GM18907 (cell line): ENCODE data around the gene DPYD.
A peak's percentile ranks its signal among the peaks of the same experiment; 100 is the strongest.

ENCODE experiments used
- ATAC-seq: cut with Tn5 transposase; IDR thresholded peaks from one replicate; pipeline ENCODE4 v1.9.1; 2021; ENCODE audit warnings: mild to moderate bottlenecking, moderate library complexity; ENCODE audit not compliant: unreplicated experiment

DPYD gene

GRCh38 chr1:97630948-97631347, 289.9 kb downstream of the DPYD start:
- ATAC-seq: no peak

DNA sequence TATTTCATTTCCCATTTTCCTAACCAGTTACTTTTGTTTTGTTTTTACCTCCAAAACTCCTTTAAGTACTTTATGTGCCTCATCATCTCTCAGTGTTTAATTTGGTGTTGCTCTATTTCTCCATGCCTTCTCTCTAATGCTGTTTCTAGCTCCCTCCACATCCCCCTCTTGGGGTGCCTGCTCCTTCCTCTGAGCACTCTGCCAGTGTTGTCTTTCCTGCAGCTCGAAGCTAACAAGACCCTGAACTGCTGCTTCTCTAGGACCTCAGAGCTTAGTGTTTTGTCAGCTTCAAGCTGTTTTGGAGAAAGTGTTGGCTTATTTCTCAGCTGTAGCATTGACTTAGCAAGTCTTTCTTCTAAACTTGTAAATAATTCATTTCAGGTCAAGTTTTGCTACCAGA, 290.6 kb downstream of the DPYD start:
- ATAC-seq: no peak

GRCh38 chr1:97623220-97623619, 297.6 kb downstream of the DPYD start:
- ATAC-seq: no peak

- no peak for ATAC-seq
Observed at GRCh38 chr1:97621955-97622354, 298.9 kb downstream of the DPYD start.

DNA sequence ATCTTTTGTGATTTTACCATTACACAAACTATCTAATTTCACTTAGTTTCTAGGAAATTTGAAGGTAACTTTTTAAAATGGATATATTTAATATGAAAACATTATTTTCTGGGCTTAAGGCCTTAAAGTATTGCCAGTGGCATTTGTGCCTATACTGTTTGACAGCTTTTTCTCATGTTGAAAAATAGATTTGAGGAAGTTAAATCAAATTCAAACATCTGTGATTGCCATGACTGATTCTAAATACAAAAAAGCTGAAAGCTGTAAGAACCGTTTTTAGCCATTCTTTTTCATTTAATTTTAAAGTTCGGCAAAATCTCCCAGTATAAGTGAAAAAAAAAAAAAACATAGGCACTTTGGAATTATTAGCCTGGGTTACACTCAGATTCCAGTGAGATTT, 301.1 kb downstream of the DPYD start:
- ATAC-seq: no peak

GRCh38 chr1:97610748-97611147, 310.1 kb downstream of the DPYD start:
- ATAC-seq: peak; percentile 67

GRCh38 chr1:97610102-97610501, 310.7 kb downstream of the DPYD start:
- no peak for ATAC-seq

DNA sequence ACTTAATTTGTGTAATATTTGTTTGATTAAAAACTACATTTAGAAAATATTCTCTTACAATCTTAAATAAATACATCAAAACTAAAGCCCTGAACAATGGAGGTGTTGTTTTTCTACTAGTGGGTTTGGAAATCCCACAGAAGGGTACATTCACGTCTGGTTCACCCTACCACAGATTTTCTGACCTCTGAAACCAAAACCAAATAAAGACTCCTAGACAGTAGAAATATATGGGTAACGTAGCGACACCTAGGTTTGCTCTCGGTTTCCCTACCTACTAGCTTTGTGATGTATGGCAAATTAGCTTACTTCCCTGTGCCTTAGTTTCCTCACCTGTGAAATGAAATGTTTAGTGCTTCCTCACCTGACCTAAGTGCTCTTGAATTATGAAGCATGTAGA, 312.6 kb downstream of the DPYD start:
- ATAC-seq: peak; percentile 54

DNA sequence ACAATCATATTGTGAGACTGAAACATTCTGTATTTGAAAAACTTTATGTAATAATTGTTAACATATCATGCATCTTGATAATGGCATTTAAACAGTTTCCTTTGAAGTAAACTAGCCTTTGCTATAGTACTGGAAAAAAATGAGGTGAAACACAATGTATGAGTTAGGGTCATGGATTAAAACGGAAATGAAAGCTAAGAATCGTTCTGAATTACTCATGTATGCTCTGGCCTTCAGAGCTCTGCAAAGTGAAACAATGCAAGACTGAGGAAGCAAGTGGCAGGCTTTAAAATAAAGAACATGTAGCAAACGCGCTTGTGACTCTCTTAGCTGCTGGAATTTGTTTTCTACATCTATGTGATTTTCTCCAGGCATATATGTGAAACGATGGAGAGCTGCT, 317.1 kb downstream of the DPYD start:
- ATAC-seq: no peak

DNA sequence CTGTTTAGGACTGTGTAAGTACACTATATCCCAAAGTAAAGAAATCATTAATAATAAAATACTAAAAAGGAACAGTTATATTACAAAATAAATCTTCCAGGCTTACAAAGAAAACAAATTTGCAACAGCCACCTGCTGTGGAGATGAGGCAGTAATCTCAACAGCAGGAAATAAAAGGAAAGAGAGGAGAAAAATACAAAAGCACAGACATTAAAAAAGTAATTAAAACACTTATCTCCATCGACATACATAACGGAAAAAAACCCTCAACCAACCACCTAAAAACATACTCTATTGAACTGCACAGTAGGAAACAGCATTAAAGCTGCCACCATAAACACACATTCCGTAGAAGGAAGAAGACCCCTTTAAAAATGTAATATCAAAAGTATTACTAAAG, 317.6 kb downstream of the DPYD start:
- ATAC-seq: no peak

DNA sequence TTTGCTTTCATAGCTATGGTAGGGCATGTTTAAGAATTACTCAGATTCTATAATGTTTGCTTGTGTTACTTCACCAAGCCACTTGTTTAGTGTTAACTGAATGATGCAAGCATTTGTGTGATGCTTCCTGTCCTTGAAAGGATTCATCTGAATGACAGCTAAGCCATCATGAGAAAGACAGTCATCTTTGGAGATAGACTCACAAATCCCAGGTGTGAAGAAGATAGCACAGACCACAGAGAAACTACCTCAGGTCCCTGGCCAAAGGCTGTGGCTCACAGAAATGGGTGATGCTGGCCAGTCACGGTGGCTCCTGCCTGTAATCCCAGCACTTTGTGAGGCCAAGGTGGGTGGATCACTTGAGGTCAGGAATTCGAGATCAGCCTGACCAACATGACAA, 321.4 kb downstream of the DPYD start:
- ATAC-seq: no peak

DNA sequence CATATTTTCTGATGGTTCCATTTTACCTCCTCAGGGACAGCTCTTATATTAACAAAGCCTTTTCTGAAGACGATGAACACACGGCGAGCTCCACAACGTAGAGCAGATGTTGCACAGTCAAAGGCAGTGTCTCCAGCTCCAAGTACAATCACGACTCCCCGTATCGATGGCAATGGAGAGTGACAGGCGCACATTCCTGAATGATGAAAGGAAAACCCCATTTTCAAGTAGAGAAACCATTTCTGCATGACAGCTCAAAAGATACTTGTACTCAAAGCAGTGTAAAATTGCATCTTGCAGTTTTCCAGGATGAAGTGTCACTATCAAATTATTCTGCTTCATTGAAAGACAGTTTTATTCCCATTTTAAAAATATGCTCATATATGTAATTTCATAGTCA, 327.6 kb downstream of the DPYD start:
- ATAC-seq: no peak

- no peak for ATAC-seq
Observed at GRCh38 chr1:97588772-97589171, 332.1 kb downstream of the DPYD start.

DNA sequence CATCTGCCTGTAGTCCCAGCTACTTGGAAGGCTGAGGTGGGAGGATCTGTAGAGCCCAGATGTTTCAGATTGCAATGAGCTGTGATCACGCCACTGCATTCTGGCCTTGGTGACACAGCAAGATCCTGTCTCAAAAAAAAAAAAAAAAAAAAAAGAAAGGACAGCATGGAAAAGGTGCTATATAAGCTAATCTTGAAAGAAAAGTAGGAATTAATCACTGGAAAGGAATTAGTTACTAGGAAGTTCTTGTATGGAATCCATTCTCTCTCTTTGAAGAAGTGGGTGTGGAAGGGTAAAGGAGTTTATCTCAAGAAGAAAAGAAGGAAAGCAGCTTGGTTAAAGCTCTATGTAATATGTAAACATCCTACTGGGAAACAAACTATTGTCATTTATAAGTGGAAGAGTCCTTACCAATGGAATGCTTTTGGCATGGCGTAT, 339.2 kb downstream of the DPYD start:
- no peak for ATAC-seq

DNA sequence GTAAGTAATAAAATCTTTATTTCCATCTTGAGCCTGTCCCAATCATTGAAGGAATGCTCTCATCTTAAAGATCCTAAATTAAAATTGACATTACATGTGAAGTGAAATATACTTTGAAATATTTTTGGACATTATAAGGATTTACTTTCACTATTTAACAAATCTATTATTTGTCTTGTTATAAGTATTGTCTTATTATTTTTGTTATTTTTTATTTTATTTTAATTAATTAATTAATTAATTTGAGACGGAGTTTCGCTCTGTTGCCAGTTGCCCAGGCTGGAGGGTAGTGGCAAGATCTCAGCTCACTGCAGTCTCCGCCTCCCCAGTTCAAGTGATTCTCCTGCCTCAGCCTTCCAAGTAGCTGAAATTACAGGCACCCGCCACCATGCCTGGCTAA, 343.2 kb downstream of the DPYD start:
- no peak for ATAC-seq

DNA sequence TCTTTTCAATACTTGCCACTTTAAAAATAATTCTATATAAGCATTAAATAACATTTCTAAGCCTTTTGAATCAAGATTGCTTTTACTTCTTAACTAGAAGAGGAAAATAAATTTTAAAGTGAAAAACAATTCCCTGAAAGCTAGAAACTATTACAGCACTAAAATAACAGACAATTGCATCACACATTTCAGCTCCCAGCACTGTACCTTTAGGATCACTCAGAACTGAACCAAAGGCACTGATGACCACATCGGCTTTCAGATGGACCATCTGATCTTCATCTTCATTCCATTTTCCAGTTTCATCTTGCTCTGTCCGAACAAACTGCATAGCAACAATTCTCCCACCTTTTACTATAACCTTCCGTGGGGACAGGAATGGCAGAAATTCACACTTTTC, 347.3 kb downstream of the DPYD start:
- no peak for ATAC-seq

GRCh38 chr1:97572561-97572960, 348.3 kb downstream of the DPYD start:
- ATAC-seq: no peak

DNA sequence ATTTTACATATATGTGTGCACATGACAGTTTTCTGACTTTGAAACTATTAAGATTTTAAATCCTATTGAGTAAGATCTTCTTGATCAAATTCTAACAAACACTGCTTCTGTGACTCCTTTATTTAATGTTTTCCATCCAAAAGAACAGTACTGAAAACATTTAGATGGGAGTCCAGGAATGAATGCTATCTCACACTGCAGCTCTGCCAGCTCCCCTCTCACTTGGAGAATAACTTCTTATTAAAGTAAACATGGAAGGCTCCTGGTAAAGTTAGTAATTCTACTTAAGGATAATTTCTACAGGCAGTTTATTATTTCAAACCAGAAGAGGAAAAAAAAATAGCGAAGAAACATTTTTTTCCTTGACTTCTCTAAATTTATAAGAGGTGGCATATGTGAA, 349.1 kb downstream of the DPYD start:
- ATAC-seq: no peak

DNA sequence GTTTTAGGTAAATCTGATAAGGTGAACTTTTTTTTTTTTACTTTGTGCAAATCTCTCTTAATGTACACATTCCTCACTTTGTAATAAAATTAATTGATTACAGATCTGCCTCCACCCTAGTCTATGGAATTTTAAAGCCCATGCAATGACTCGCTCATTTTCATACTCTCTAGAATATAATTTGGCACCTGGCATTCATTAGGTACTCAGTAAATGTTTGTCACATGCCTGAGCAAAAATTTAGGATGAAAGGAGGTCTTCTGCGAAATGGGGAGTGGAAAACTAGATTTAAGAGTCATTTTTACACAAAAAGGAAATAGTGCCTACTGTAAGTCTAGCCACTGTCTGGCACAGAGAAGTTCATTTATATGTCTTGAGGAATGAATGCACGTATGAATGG, 350.1 kb downstream of the DPYD start:
- ATAC-seq: no peak

DNA sequence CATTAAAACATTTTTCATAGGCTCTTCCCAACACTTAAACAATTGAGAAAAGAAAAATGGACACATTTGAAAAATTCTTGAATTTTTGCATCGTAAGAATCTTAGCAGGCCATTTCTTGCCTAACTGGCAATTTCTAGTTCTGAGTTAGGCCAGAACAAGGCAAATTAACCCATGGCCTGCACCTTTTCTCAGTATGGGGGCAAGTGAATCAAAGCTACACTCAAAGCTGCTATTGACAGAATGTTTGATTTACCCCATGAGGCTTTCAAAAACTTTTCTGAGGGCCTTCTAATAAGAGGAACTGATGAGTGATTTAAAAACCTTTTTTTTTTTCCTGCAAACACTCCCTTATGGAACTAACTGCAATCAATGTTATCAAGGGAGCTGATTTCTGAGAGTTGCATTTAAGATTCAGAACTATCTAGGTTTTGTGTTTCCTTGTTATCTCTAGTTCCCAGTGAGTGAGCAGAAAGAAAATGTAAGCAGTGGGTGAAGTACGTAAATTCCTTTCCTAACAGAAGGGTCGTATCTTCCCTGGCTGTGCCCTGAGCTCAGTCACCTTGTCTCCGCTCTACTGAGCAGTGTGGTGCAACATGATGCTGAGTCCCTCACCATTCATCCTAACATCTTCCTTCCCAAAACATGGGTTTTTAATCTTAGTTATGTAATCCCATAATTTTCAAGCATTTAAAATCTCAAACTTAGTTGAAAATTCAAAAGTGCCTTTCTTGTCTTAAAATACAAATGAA, 353.7 kb downstream of the DPYD start:
- ATAC-seq: no peak

- ATAC-seq: no peak
Observed at GRCh38 chr1:97565886-97566285, 354.9 kb downstream of the DPYD start.

- no peak for ATAC-seq
Observed at GRCh38 chr1:97563926-97564325, 356.9 kb downstream of the DPYD start.

DNA sequence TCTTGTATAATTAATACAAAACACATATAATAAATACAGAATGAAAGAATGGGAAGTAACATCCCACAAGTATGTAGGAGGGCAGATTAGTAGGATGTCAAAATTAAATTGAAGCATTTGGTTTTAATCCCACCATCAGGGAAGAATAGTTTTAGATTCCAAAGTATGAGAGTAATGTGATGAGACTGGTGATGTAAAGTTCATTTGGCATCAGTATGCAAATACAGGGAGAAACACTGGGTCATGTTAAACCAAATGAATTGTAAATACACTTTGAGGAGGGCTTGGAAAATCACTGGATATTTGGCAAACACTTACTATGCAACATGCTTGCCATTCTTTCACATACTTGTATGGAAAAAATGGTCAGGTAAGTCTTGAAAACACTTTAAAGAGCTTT, 358.8 kb downstream of the DPYD start:
- no peak for ATAC-seq
